Fibroblast of the conjunctiva (primary cell): Measurements from ENCODE around the gene GAPT.

Experiments used
- DNase-seq: peaks from one replicate; pipeline ENCODE4 v3.0.0-alpha.2; 2010; ENCODE audit warnings: low read depth

The GAPT gene

DNA sequence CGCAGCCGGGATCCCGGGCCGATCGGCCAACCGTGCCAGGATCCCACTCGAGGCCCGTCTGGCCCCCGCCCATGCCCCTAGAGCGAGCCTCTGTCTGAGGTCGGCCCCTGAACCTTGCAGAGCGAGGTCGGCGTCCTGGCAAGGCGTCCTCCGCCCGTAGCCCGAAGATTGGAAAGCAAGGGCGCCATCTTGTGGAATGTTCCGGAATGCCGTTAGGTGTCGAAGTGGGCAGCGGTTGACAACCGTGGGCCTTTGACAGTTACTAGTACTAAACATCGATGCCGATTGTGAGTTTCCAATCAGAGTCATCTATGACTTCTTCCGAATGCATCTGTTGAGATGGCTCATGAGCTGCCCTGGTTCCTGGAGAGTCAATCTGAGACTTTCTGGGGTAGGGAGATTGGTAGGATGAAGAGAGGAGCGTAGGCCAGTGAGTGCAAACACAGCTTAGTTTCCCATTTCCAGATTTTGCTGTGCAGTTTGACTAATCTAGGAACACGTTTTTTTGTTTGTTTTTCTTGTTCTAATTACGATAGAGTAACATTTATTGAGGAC, 30.4 kb upstream of the GAPT start:
- DNase-seq: peak; percentile 74

DNA sequence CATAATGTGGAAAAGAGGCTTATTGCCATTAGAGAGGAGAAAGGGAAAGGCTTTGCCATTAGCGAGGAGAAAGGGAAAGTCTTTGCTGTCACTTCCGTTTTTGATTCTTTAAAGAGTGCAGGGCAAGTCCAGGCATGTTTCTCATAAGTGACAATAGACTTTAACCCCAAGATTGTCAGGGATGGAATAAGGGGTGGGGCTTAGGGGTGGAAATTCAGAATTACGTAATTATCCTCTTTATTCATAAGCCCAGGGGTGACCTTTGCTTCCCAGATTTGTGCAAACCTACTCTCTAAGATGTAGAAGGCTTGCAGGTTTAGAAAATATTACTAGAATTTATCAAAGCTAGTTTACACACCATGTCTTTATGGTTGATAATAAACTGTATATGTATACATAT, 29.1 kb upstream of the GAPT start:
- DNase-seq: no peak

DNA sequence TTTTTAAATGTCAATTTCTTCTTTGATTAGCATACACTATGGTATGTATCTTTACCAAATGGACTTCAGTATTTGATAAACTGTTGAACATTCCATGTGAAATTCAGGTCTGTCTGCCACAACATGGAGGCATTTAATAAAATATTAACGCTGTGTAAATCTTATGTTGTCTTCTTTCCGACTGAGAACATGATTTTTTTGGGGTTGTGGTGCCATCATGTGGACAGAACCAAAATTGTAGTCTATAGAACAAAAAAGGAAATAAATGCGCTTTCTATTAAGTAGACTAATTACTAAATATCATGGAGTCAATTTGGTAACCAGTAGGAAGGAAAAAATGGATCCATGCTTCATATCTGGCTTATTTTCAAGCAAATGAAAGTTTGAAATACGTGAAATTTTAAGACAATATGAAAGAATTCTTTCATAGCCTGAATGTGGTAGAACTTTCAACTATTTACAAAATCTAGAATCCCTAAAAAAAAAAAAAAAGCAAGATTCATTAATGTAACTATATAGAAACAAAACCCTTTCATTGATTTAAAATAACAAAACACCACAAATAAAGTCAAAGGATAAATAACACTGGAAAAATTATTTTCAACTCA, 28.5 kb upstream of the GAPT start:
- peak; percentile 43 for DNase-seq

DNA sequence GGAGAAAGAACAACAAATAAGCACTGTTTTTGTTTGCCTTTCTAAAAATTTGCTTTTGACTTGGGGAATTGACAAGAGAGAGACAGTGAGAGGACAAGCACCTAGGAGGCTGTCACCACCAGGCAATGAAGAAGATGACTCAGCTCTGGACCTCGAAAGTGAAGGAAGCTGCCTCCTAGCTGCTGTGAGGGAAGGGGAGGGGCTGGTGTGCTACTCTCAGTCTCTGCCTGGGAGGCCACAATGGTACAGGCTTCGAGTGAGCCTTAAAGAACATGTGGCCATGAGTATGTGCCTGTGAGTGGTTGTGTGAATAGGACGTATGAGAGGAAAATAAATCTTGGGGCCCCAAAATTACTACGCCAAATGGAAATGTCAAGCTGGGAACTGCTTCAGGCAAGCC, 24.3 kb upstream of the GAPT start:
- DNase-seq: no peak

DNA sequence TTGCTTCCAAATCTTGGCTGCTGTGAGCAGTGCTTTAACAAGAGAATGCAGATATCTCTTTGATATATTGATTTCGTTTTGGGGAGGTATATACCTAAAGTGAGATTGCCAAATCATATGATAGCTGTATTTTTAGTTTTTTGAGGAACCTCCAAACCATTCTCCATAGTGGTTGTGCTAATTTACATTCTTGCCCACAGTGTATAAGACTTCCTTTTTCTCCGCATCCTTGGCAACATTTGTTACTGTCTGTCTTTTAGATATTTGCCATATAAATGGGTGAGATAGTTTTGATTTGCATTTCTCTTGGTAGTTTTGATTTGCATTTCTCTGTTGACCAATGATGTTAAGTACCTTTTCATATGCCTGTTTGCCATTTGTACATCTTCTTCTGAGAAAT, 21.3 kb upstream of the GAPT start:
- DNase-seq: no peak

DNA sequence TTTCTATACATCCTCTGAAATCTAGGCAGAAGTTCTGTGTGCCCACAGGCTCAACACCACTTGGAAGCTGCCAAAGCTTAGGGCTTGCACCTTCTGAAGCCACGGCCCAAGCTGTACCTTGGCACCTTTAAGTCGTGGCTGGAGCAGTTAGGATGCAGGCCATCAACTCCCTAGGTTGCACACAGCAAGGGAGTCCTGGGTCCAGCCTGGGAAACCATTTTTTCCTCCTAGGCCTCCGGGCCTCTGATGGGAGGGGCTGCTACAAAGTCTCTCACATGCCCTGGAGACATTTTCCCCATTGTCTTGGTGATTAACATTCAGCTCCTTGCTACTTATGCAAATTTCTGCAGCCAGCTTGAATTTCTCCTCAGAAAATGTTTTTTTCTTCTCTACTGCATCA, 15.8 kb upstream of the GAPT start:
- no peak for DNase-seq

DNA sequence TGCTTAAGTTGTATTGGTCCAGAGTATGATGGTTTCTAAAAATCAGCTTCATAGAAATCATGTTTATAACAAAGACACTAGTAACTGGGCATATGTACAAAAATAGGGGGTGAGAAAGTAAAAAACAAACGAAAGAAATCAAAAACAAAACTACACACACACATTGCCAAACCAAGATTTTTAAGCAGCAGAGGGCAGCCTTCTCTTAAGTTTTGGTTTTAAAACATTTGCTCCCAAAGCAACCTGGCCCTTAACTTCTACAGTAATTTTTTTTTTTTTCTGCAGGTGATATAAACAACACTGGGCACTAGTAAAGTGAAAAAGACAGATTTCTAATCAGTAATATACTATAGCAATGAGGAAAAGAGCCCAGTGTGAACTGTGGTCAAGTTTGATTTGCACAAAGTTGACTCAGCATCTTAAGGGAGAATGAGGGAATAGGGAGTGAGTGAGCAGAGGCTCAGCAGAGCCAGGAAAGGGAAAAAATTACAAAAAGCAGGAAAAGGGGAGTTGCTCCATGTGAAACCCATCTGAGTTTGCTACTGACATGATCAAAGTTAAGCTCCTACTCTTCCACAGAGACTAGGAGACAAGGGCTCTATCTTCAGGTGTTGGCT, 13.4 kb upstream of the GAPT start:
- DNase-seq: no peak

DNA sequence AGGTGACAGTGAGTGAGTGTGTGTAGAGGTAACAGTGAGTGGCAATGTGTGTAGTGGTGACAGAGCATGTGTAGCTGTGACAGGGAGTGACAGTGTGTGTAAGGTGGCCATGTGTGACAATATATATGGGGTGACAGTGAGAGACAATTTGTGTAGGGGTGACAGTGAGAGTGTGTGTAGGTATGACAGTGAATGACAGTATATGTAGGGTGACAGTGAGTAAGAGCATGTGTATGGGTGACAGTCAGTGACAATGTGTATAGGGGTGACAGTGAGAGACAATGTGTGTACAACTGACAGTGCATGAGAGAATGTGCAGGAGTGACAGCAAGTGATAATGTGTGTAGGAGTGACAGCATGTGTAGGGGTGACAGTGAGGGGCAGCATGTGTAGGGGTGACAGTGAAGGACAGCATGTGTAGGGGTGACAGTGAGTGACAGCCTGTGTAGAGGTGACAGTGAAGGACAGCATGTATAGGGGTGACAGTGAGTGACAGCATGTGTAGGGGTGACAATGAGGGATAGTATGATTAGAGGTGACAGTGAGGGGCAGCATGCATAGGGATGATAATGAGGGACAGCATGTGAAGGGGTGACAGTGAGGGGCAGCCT, 10.1 kb upstream of the GAPT start:
- no peak for DNase-seq

DNA sequence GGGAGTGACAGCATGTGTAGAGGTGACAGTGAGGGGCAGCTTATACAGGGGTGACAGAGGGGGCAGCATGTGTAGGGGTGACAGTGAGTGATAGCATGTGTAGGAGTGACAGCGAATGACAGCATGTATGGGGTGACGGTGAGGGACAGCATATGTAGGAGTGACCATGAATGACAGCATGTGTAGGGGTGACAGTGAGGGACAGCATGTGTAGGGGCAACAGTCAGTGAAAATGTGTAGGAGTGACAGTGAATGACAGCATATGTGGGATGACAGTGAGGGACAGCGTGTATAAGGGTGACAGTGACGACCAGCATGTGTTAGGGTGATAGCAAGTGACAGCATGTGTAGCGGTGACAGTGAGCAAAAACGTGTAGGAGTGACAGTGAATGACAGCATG, 9.4 kb upstream of the GAPT start:
- DNase-seq: no peak

DNA sequence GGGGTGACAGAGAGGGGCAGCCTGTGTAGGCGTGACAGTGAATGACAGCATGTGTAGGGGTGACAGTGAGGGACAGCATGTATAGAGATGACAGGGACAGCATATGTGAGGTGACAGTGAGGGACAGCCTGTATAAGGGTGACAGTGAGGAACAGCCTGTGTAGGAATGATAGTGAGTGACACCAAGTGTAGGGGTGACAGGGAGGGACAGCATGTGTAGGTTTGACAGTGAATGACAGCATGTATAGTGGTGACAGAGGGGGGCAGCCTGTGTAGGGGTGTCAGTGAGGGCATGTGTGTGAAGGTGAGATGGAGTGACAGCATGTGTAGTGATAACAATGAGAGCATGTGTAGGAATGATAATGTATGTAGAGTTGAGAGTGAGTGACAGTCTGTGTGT, 8.7 kb upstream of the GAPT start:
- no peak for DNase-seq

DNA sequence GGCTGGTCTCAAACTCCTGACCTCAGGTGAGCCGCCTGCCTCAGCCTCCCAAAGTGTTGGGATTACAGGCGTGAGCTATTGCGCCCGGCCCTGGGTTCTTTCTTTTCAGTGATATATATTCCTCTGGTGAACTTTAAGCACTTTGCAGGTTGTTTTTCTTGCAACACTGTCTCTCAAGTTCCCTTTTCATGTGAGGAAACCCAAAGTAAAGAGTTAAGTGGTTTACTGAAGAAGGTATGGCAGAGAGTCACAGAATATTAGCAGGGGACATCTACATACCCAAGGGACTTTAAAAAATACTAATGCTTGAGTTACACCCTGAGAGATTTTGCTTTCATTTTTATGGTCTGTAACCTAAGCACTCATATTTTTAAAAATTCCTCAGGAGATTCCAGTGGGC, 6.7 kb upstream of the GAPT start:
- DNase-seq: no peak

DNA sequence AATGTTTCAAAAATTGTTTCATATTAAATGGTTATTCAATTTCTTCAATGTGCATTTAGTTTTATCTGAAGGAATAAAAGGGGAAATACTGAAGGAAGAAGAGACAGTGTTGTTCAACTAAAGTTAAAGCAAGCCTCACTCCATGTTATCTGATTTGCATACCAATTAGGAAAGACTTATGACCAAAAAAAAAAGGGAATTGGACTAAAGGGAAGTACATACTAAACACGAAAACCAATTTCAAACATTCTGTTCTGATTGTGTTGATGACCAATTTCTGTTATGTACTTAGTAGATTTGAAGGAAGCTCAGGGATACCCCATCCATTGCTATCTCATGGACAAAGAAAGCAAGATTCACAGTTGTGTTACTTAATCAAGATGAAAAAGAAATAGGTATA, 4.9 kb upstream of the GAPT start:
- DNase-seq: no peak

DNA sequence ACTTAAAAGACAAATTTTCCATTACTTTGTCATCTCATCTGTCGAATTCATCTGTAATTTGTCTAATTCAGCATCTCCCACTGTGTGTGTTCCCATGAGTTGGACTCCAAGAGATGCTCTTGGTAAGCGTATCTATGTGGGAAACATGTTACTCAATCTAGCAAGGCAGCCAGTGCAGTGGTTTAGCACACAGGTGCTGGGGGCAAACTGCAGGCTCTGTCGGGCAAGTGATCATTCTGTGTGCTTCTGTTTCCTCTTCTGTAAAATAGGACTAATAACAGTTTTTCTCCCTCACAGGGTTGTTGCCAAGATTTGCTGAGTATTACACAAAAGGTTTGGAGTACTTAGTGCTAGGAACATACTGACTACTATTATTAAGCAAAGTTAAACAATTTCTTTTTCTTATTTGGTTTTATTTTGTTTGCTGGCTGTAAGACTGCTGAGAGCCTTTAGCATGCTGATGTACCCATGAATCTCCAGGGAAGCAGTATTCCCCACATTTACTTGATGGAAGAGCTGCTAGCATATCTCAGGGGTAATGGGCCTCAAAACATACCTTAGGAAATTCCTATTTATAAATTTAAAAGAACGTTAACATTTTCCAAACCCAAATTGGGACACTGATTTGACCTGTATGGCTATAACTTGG, 709 bp upstream of the GAPT start:
- no peak for DNase-seq

DNA sequence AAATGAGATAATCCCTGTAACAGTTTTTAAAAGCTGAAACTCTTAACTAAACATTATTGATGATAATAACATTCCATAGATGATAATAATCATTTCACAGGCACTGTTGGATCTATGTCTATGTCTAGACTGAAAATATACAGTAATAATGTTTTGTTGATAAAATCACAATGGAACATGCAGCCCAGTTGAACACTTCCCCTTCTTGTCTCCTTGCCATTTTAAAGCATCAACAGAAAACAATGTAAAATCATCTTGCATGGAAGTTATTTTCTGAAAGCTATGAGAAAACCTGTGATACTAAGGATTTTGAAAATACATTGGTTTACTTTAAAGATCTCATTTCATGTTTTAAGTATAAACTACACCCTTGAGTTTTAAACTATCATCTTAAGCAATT, 1.9 kb downstream of the GAPT start:
- no peak for DNase-seq

DNA sequence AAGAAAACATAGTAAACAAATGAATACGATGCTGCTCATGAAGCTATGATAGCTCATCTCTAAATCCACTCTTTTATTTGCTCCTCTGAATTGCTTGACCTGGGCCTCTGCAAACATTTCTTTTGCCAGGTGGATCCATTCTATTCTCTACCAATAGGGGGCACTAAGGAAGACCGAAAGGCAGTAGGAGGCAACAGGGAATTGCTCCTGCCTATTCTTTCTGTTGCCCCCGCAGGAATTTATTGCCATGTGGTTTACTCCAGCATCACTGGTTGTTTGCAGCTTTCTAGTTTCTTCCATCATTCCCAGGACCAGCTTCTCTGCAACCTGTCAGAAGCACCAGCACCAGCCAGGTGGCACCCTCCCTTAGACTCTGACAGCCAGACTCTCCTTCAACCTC, 5.3 kb downstream of the GAPT start:
- no peak for DNase-seq

DNA sequence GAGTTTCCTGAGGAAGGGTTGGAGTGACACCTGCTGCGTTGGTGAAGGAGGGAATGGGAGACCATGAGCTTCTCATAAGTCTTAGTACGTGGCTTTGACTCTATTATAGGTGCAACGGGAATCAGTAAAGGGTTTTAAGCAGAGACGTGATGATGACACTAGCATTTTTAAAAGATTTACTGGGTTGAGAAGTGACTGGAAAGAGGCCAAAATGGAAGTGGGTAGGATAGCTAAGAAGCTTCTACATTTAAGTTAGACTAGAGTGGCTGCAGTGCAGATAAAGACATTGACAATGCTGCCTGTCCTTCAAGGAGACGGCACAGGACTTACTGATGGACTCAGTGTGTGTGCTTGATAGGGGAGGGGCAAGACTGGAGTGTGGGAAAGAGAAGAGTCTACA, 6.2 kb downstream of the GAPT start:
- DNase-seq: no peak

DNA sequence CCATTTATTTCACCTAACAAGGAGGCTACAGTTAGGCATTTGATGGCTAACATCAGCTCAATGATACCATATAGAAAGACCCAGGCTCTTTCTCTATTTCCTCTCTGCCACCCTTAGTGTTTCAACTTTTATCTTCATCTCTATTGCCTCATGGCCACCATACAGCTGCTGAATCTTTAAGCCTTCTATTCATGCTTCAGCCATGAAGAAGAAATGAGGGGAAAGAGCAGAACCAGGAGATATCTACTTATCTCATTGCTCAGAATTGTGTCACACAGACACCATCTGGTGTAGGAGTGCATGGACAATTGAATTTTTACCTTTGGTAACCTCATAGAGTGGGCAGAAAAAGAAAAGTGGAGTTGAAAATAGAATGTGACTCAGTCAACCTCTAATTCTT, 6.7 kb downstream of the GAPT start:
- DNase-seq: no peak

DNA sequence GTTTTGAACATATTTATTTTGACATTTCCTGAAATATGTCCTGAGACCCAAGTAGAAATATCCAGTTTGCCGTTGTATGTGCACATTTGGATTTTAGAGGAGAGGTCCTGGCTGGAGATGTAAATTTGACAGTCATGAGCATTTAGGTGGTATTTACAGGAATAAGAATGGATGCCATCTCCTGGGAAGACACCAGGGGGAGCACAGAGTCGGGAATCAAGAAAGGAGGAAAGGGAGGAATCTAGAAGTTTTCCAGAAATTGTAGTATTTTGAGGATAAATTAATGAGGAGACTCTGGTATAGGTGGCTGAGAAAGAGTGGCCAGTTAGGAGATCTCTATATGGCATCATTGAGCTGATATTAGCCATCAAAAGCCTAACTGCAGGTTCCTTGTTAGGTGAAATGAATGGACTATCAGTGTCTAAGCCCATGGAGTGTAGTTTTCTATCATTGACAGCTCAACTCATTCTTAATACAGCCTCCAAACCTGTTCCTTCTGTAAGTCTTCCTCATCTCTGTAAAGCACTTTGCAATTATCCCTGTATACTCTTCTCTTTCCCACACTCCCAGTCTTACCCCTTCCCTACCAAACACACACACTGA, 7.2 kb downstream of the GAPT start:
- DNase-seq: peak; percentile 9

DNA sequence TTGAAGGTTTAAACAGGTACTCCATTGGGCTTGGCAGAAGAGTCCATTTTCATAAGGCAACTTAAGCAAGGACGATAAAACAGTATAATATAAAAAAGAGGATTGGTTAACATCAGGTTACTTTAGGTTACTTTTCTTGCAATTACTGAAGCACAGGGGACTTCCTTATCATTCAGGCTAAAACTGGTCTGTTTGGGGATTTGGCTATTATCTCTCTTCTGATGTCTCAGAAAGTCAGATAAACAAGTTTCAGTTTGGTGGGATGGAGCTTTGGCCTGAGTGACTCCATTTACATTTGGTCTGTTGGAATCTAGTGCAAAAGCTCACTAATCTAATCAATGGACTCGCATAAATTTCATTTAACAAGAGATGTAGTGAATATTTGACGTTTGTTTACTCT, 8.0 kb downstream of the GAPT start:
- DNase-seq: no peak

DNA sequence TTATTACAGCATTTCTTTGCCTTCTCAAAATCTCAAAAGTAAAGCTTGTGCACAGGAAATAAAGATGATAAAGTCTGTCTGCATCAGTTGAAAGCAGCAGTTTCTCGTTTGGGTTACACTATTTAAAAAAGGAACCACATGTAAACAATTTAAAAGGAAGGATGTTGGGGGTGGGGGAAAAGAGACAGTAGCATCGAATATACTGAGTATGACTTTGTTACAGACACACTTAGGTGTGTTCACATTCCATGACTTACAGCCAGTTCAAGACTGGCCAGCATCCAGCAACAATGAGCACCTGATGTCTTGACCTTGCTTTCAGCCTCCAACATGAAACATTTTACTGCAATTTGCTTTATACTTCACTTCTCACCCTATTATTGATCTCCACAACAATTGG, 8.7 kb downstream of the GAPT start:
- DNase-seq: no peak

DNA sequence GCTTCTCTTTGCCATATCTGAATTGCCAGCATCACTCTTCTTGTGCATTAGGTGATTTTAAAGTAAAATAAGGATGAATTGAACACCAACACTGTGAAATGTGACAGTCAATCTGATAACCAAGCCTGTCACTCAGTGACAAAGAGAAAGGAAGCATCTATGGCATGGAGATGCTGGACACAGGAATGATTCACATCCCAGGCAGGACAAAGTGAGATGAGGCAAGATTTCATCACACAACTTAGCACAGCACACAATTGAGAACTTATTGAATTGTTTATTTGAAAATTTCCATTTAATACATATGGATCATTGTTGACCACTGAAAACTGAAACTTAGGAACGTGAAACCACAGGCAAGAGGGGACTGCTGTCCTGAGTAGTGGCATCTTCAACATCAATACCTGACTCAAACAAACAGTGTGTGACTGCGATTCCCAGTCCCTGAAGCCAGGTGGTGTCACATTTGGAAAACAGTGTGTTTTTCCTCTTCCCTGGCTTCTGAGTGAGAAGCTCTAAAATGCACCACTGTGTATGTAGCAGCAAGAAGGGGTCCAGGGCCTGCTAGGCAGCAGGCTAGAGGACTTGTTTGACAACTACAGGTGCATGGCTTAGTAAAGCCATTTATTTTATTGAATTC, 10.7 kb downstream of the GAPT start:
- no peak for DNase-seq

DNA sequence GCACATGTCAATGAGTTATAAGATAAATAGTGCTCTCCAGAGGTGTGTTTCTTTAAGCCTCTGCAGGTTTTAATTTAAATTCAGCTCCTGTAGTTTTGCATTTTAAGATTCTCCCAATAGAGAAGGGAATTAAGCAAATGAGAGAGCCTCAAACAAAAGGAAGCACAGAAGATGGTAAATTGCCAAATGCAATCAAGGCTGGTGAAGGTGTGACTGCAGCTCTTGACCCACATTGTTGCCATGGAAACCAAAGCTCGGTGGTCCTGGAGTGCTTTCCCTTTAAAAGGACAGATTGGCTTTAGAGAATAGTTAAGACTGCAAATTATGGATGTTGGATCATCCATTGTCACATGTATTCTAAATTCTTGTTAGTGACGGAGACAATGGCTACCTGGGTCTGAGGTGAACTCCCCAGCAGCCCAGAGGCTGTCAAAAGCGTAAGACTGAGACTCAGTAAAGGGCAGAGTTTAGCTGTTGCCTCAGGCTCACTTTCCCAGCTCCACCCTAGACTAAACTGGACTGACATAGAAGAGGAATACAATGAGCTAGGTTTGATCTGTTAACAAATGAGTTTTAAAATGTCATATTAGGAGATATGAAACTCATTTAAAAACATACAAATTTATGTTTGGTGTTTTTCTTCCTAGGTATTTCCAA, 12.3 kb downstream of the GAPT start:
- no peak for DNase-seq
